Smooth muscle cell (in vitro differentiated cells): ENCODE data around the gene RRAGC. TPM values are rescaled to one million over a fixed set of nuclear protein-coding genes. Genes with fewer than 3 reads are reported as not detected.
A peak's percentile ranks its signal among the peaks of the same experiment; 100 is the strongest.

Source experiments
- DNase-seq: peaks from one replicate; lab custom pipeline; 2025; ENCODE audit not compliant: unreplicated experiment; lab: John Stamatoyannopoulos, UW
- H2AFZ ChIP-seq: fragments of 200-600 bp; sonication (generic); 2 replicates; pipeline ENCODE4 v1.6.0; 2016; ENCODE audit warnings: antibody characterized with exemption, low read depth, mild to moderate bottlenecking
- H3F3A ChIP-seq: fragments of 200-600 bp; sonication (generic); 2 replicates; pipeline ENCODE4 v1.6.0; 2017; ENCODE audit warnings: antibody characterized with exemption, low read depth
- H3K27ac ChIP-seq: fragments of 200-600 bp; sonication (generic); 2 replicates; pipeline ENCODE4 v1.5.1; 2016; ENCODE audit warnings: low read depth, mild to moderate bottlenecking
- H3K27me3 ChIP-seq: fragments of 200-600 bp; sonication (generic); 2 replicates; pipeline ENCODE4 v1.6.1; 2016; ENCODE audit warnings: low read depth, mild to moderate bottlenecking
- H3K36me3 ChIP-seq: fragments of 200-600 bp; sonication (generic); 2 replicates; pipeline ENCODE4 v1.5.1; 2016; ENCODE audit warnings: low read depth
- H3K4me1 ChIP-seq: fragments of 200-600 bp; sonication (generic); 2 replicates; pipeline ENCODE4 v1.5.1; 2016; ENCODE audit warnings: low read depth
- H3K4me2 ChIP-seq: fragments of 200-600 bp; sonication (generic); 2 replicates; pipeline ENCODE4 v1.6.0; 2016; ENCODE audit warnings: mild to moderate bottlenecking
- H3K4me3 ChIP-seq: fragments of 200-600 bp; sonication (generic); 2 replicates; pipeline ENCODE4 v1.5.1; 2016; ENCODE audit warnings: mild to moderate bottlenecking
- H3K79me2 ChIP-seq: fragments of 200-600 bp; sonication (generic); 2 replicates; pipeline ENCODE4 v1.6.0; 2016; ENCODE audit warnings: low read depth, mild to moderate bottlenecking
- H3K9ac ChIP-seq: fragments of 200-600 bp; sonication (generic); 2 replicates; pipeline ENCODE4 v1.6.0; 2016; ENCODE audit warnings: low read depth
- H3K9me3 ChIP-seq: fragments of 200-600 bp; sonication (generic); replicated peaks from 2 replicates; pipeline ENCODE4 v1.5.1; 2016; ENCODE audit warnings: low read depth
- H4K20me1 ChIP-seq: fragments of 200-600 bp; sonication (generic); 2 replicates; pipeline ENCODE4 v1.6.0; 2016; ENCODE audit warnings: low read depth
- WGBS: methylation state at CpG from one replicate; pipeline ENCODE4 v1.1.7; 2016; ENCODE audit warnings: low lambda C conversion rate; 5-methylcytosine and 5-hydroxymethylcytosine counted together
- polyA plus RNA-seq: library from polyadenylated mRNA; unstranded; fragments of >200 nt; fragmentation: Nextera tagmentation; extraction: Ambion mirVana; gene quantifications from 2 replicates; pipeline ENCODE4 v1.2.1, GENCODE V29; 2016
- total RNA-seq: library from RNA; depleted of rRNA; stranded (reverse); fragments of >200 nt; gene quantifications from 2 replicates; pipeline ENCODE4 v1.2.3, GENCODE V29; 2014
- TF ChIP-seq, protein P1 (sequence below): fragments of 200-600 bp; sonication (generic); IDR thresholded peaks from 2 replicates; pipeline ENCODE4 v1.5.1; 2017; ENCODE audit warnings: borderline replicate concordance, mild to moderate bottlenecking, antibody characterized with exemption; ENCODE audit not compliant: insufficient read depth, poor library complexity, severe bottlenecking

The RRAGC gene, protein sequence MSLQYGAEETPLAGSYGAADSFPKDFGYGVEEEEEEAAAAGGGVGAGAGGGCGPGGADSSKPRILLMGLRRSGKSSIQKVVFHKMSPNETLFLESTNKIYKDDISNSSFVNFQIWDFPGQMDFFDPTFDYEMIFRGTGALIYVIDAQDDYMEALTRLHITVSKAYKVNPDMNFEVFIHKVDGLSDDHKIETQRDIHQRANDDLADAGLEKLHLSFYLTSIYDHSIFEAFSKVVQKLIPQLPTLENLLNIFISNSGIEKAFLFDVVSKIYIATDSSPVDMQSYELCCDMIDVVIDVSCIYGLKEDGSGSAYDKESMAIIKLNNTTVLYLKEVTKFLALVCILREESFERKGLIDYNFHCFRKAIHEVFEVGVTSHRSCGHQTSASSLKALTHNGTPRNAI
- total RNA-seq (13.2 and 16.6 TPM in 2 replicates), polyA plus RNA-seq (12.0 and 13.3 TPM in 2 replicates)

DNA sequence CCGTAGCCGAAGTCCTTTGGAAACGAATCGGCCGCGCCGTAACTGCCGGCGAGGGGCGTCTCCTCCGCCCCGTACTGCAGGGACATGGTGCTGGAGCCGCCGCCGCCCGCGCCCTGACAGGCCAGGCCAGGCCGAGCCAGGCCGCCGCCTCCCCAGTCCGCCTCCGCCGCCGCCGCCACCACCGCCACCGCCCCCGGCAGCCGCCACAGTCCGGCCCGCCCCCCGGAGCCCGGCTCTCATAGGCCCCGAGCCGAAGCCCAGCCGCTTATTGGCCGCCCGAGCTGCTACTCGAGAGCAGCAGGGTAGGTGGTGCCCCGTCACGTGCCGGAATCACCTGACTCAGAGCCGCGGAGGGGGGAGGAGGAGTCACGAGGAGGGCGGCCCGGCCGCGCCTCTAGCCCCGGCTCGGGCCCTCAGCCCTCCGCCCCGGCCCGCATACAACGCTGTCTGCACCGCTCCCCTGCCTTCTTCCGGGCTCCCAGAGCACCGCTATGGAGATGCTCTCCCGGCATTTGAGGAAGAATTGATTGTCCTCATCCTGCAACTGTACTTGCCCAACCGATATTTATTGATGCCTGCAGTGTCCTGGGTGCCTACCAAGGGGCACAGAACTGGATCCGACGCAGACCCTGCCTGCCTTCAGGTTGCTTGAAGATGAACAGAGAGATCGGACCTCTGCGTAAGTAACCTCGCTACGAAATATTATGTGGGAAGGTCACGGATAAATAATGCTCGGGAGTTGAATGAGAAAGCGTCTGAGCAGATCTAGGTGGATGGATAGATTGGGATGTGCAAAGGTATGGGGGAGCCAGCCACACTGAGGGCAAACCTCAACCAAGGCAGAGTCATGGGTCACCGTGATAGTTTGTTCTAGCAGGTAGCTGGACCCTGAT lies at the start of gene RRAGC:
TSS of gene RRAGC (minus strand) at position 212 of the 893 bp plus-strand sequence. CDS start at position 86, 126 bp downstream.
- peaks cover 10% of the 10 kb centered on the region for H3K4me1 ChIP-seq
- H3K36me3 ChIP-seq = peaks cover 10% of the 10 kb centered on the region
- peak within 1 kb of the TSS; percentile 77 for H3K4me3 ChIP-seq
- peak; percentile 94 for DNase-seq
- H3K79me2 ChIP-seq = peaks cover 41% of the 10 kb centered on the region
- peak within 1 kb of the TSS; percentile 65 for H3K27ac ChIP-seq
- H3F3A ChIP-seq = no peaks in the 10 kb centered on the region
- TF ChIP-seq, protein P1, sequence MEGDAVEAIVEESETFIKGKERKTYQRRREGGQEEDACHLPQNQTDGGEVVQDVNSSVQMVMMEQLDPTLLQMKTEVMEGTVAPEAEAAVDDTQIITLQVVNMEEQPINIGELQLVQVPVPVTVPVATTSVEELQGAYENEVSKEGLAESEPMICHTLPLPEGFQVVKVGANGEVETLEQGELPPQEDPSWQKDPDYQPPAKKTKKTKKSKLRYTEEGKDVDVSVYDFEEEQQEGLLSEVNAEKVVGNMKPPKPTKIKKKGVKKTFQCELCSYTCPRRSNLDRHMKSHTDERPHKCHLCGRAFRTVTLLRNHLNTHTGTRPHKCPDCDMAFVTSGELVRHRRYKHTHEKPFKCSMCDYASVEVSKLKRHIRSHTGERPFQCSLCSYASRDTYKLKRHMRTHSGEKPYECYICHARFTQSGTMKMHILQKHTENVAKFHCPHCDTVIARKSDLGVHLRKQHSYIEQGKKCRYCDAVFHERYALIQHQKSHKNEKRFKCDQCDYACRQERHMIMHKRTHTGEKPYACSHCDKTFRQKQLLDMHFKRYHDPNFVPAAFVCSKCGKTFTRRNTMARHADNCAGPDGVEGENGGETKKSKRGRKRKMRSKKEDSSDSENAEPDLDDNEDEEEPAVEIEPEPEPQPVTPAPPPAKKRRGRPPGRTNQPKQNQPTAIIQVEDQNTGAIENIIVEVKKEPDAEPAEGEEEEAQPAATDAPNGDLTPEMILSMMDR = no peak
- no peaks in the 10 kb centered on the region for H3K9me3 ChIP-seq
- under 1% methylated on average over 46 of the region's 70 CpGs for WGBS
- peaks cover 22% of the 10 kb centered on the region for H4K20me1 ChIP-seq
- peak within 1 kb of the TSS; percentile 98 for H2AFZ ChIP-seq
- no peaks in the 10 kb centered on the region for H3K27me3 ChIP-seq
- peak within 1 kb of the TSS; percentile 85 for H3K9ac ChIP-seq
- H3K4me2 ChIP-seq = peak within 1 kb of the TSS; percentile 89

DNA sequence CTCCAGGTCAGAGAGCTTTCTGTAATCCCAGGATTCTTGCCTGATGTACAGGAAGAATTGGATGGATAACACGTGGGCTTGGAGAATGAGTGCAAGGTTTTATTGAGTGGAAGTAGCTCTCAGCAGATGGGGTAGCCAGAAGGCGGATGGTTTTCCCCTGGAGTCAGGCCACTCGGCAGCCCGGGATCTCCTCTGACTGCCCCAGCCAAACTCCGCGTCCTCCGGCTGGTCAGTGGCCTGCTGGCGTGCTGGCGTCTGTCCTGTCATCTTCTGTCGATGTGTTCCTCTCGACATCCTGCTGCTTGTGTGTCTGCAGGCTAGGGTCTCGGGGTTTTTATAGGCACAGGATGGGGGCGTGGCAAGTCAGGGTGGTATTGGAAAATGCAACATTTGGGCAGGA lies 49.2 kb upstream of the RRAGC start:
- Histone ChIP-seq H3K27me3 (no peaks in the 10 kb centered on the region), H3K36me3 (no peaks in the 10 kb centered on the region), H3K4me2 (no peak overlapping the region), H3K9ac (no peak overlapping the region), H3F3A (no peaks in the 10 kb centered on the region), H2AFZ (no peak overlapping the region), H3K79me2 (no peaks in the 10 kb centered on the region), H3K27ac (no peak overlapping the region), H4K20me1 (no peaks in the 10 kb centered on the region), H3K9me3 (no peaks in the 10 kb centered on the region), H3K4me3 (no peak overlapping the region), H3K4me1 (no peaks in the 10 kb centered on the region)
- TF ChIP-seq, protein P1 = no peak
- no peak for DNase-seq
- 84% methylated on average over 13 of the region's 13 CpGs for WGBS

DNA sequence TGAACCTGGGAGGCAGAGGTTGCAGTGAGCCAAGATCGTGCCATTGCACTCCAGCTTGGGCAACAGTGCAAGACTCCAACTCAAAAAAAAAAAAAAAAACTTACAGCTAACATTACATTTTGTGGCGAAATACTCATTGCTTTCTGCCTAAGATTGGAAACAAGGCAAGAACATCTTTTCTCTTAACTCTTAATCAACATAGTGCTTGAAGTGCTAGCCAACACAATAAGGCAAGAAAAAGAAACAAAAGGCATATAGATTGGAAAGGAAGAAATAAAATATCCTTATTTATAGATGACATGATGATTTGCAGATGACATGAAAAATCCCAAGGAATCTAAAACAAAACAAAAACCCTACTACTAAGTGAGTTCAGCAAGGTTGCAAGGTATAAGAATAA lies 46.4 kb upstream of the RRAGC start:
- Histone ChIP-seq H2AFZ (no peak overlapping the region), H3K36me3 (no peaks in the 10 kb centered on the region), H3K27me3 (no peaks in the 10 kb centered on the region), H3K4me3 (no peak overlapping the region), H3K79me2 (no peaks in the 10 kb centered on the region), H3F3A (no peaks in the 10 kb centered on the region), H4K20me1 (no peaks in the 10 kb centered on the region), H3K9ac (no peak overlapping the region), H3K4me2 (no peak overlapping the region), H3K9me3 (no peaks in the 10 kb centered on the region), H3K27ac (no peak overlapping the region), H3K4me1 (no peaks in the 10 kb centered on the region)
- no peak for DNase-seq
- TF ChIP-seq, protein P1 = no peak
- WGBS = 94% methylated on average over 2 of the region's 2 CpGs
